Activated CD4-positive, alpha-beta T cell treated with anti-CD3 and anti-CD28 coated beads, Interleukin-10, Interleukin-2, amounts not matched to agents 100 ng/mL and 50 ng/mL, durations not matched to agents 16 hours and 8 hours (primary cell): ENCODE data around the gene ITGB5.

Source experiments
- DNase-seq: peaks from one replicate; pipeline ENCODE4 v3.0.0-alpha.2; 2020

Gene ITGB5

DNA sequence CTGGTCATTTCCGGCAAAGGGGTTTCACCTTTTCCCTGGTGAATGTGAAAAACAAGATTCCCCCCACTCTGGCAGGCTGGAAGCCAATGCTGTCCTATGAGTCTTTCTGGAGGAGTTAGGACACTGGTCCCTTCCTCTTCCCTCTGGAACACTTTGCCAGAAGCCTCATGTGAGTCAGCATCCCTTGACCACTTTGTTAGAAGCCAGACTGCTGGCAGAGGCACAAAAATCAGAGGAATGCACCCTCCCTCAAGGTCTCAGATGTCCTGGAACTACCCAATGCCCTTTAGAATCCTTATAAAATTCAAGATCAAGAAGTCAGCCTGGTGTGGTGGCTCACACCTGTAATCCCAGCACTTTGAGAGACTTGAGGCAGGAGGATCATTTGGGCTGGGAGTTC, 26.6 kb downstream of the ITGB5 start:
- no peak for DNase-seq

DNA sequence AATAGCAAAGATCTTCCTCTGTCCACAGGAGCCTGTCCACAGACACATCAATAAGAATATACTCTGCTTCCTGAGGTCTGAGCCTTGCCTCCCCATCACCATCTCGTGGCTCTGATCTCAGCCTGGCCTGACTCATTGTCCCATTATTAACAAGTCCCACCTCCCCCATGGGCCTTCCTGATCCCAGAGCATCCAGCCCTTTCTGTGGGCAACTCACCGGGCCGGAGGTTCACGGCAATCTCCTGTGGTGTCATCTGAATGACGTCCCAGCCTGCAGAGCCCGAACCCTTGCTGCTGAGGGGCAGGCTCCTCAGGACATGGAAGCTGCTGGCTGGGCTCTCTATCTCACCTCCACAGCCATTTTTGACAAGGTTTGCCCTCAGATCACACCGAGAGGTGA, 28.1 kb downstream of the ITGB5 start:
- no peak for DNase-seq

DNA sequence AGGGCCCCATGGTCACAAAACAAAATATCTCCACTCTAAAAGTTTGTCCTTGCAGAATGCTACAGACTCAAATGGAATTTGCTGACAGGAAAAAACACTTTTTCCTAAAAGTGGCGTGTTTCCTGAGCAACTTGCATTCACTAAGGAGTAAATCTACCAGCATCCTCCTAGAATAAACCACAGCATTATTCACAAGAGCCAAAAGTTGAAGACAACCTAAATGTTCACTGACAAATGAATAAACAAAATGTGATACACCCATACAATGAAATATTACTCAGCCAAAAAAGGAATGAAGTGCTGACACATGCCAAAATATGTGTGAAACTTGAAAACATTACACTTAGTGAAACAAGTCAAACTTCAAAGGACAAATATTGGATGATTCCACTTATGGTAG, 28.9 kb downstream of the ITGB5 start:
- no peak for DNase-seq

DNA sequence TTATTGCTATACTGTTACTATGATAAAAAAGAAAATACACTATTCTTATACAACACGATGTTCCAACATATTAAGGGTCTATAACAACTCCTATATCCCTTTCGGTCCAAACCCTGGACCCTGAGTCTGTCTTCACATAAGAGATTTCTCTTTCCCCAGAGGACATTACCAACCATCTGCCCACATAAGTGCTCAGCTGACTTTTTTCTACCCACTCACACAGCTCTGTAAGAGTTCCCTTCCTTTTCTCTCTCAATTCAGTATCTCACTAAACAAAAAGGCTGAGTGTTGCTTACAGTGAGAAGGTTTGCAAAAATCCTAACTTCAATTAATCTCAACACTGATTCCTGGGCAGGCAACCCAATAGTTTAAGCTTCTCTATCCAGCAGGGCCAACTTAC, 30.5 kb downstream of the ITGB5 start:
- DNase-seq, result no peak

DNA sequence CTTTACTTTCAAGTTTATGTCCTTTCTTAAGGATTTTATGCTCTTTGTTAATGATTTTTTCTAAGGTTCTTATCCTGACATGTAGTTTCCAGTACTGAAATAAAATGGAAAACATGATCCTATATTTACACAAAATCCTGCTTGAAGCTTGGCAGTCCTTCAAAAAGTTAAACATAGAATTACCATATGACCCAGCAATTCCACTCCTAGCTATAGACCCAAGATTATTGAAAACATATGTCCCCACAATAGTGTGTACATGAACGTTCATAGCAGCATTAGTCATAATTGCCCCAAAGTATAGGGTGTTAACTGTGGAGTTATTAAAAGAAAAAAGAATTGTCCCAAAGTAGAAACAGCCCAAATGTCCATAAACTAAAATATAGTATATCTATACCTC, 33.2 kb downstream of the ITGB5 start:
- no peak for DNase-seq

DNA sequence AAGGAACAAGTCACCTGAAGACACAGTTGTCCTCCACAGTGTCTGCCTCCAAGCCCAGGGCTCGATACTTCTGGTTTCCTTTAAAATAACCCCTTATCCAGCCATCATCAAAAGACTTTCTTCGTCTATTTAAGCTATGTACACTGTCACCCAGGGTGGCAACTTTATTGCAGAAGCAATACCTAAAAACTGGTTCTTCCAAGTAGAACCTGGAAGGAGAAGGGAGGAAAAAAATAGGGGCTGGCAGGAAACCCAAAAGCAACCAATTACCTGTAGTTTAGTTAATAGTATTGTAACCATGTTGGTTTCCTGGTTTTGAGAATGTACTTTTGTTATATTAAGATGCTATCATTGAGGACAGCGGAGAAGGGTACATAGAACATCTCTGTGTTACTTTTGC, 33.7 kb downstream of the ITGB5 start:
- DNase-seq, result no peak

DNA sequence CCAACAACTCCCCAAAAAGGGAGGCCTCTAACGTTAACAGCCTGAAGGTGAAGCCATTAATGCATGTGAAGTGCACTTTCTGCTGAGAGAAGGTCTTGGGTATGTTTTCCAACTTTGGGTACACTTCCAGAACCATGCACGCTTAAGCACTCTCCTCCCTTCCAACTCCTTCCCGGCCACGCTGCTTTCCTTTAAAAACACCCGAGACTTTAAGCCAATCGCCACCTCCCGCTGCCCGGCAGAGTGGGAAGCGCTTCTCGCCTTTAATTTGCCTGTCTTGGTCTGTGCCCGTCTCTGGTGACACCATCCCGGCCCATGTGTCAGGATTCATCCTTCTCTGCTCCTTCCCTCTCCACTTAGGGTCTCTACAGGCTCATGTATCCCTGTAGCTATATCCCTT, 35.3 kb downstream of the ITGB5 start:
- DNase-seq, result no peak

DNA sequence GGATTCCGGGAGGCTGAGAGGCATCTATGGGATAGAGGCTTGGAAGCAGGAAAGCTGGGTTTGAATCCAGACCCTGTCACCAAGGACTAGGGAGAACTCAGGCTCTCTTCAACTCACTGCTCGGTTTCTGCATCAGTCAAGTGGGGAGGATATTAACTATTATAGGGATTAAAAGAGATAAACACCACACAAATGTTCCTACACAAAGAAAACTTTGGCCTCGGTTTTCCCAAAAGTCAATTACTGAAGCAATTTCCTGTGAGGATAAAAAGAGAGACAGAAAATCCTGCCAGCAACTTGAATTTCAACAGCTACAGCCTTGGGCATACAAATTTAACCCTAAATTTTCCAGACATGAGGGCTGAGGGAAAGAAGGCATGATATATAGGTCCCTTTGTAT, 36.0 kb downstream of the ITGB5 start:
- no peak for DNase-seq

DNA sequence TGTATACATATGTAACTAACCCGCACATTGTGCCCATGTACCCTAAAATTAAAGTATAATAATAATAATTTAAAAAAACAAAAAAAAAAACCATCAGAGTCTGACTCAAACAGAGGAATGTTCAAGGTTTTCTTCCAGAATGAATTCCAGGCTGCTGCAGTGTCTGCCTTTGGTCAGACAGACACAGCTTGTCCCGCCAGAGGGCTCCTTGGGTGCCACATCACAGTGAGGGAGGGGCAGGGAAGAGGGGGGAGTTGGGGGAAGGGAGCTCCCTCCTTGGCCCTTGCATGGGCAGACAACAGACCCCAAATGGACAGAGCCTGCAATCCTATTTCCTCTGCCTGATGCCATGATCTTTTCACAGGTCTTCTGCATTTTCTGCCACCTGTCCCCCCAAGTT, 36.5 kb downstream of the ITGB5 start:
- no peak for DNase-seq

DNA sequence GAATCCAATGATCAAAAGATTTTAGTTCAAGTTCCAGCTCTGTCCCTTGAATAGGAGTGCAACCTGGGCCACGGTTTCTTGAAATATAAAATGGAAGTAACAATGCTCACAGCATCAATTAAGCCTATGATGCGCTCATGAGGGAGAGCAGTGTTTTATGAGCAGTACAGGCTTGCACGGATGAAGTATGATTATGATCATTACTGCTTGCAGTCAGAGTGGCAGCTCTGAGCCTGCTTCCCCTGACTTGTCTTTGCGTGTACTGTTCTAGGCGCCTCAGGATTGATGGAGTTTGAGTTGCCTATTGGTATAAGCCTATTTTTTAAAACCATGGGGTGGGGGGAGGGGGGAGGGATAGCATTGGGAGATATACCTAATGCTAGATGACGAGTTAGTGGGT, 37.0 kb downstream of the ITGB5 start:
- no peak for DNase-seq

DNA sequence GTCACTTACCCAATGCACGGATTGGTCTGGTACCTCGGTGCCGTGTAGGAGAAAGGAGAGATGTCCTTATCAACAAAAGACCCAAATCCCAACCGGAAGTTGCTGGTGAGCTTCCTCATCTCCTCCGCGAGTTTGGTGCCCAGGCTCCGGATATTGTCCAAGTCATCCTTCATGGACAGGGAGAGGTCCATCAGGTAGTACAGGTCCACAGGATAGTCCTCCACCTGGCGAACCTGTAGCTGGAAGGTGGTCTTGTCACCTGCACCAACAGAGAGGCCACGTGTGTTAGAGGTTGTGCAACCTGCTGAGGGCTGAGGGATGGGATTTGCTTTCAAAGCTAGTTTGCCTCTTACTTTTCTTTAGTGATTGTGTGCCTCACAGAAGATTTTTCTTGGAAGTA, 38.9 kb downstream of the ITGB5 start:
- no peak for DNase-seq

DNA sequence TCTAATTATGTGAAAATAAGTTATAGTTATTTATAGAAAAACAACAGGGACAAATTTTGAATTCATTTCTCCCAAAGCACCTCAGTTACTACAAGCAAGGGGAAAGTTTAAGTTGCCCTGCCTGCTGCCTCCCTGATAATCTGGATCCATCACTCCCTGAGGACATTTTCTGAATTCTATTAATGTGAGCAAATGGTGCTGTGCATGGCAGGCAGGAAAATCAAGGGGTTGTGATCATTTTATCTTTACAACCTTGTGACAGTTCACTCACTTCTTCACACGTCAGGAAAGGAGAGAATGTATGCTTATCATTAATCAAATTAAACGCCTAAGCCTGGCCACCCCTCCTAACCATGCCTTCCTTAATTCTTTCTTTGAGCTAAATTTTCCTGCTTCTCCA, 39.3 kb downstream of the ITGB5 start:
- no peak for DNase-seq

DNA sequence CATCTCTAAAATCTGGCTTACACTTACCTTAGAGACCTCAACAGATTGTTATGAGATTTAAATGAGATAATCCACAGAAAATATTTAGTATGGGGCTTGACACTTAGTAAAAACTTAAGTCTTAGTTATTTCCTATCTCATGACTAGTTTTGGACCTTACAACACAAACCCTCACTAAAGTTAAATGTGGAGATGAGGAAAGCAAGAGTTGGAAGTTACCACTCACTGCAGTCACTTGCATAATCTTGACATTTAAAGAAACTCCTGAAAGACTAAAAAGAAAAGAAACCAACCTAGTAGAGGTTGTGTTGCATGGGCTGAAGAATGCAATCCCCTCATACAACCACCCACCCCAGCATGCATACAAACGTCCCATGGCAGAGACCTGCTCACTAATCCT, 40.1 kb downstream of the ITGB5 start:
- DNase-seq, result no peak

DNA sequence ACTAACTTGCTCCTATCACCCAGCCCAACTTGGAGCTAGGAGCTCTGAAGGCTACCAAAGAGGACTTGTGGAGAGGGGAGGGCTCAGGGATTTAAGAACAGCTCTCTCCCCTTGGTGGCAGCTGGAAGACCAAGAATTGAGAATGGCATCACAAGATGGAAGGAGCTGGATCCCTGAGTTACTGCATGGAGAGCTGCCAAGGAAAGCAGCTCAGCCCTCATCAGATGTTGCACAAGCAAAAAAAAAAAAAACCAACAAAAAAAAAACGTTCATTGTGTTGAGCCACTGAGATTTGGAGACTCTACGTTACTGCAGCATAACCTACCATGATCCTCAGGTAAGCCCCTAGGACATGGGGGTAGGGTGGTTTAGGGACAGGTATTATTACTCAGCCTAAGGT, 41.0 kb downstream of the ITGB5 start:
- no peak for DNase-seq

DNA sequence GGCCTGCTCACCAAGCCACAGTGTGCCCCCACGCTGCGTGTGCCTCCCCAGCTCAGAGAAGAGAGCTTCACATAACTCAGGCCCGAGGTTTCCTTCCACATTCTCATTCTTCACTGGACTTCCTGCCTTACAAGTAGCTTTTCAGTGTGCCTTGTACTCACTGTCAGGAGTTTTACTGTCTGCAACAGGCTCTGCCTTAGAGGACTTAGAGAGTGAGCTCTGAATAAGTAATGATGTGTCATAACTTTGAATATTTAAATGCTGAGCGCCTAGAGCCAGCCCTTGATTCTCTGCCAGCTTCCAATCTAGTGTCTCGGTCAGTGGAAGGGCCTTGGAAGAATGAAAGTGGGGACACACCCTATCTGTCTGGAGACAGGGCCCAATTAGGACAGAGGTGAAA, 41.8 kb downstream of the ITGB5 start:
- DNase-seq, result no peak

DNA sequence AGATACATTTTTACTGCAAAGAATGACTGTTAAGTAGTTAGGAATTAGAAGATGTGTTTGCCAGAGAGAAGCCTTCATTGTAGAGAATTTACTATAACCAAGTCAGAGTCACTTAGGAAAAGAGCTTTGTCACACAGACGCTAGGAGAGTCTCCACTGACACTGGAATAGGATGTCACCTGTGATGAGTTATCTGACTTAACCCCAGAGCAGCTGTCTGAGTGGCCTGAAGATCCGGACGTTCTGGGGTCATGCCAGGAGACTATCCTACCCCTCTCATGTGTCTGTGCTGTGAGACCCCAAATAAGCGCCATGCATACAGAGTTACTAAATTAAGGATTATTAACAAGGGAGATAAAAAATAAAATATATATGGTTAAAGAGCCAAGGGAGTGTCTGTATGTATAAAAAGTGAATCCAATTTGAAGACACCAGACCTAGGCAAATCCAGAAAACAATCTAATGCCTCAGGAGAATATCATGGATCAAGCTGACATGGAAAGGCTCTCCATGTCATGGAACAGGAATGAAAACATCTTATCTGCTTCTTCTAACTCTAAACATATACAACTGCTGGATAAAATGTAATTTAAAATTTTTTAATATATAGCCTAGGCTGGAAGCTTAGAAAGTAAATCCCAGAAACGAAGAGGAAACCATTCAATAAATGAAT, 43.5 kb downstream of the ITGB5 start:
- DNase-seq, result no peak

DNA sequence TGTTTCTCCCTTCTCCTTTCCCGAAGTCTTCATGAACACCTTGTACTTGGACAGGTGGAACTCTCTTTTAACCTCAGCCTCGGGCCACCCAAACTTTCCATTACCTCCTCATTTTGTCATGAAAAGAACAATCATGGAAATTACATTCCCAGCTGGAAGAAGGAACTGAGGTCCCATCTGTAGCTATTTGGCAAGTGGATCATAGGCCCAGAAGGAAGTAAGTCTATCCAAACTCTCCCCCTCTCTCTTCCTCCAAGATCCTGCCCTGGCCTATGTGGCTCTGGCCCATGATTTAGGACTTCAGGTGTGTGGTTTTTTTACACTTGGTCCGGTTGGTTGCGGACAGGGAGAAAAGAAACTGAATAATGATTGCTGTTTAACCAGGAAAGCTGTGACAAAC, 44.1 kb downstream of the ITGB5 start:
- DNase-seq, result no peak

DNA sequence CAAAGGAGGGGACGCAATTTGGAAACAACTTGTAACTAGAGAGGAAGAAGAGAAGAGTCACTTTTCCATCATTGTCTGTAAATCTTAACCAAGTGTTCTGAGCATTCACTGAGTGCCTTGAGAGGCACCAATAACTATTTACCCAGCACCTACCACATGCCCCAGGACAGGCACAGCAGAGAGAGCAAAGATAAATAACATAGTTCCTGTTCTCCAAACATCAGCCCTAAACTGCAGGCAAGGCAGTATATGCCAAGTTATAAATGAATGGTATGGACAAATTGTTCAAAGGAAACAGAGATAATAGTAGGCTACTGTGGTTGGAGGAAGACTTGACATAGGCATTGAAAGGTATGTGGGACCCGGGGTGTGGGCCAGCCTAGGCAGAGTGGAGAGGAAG, 45.6 kb downstream of the ITGB5 start:
- no peak for DNase-seq

DNA sequence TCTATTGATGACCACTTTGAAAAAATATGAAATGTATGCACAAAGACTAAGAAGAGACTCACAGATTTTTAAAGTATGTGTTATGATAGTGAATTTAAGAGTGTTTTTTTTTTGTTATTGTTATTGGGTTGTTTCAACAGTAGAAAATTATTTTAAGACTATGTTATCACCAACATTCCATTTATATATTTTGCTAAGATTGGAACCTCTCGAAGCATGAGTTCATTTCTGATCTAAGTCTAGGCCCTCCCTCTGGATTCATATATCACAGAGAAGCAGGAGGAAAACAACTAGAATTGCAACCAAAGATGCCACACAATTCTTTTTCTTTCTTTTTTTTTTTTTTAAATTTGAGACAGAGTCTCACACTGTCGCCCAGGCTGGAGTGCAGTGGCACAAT, 46.8 kb downstream of the ITGB5 start:
- no peak for DNase-seq

DNA sequence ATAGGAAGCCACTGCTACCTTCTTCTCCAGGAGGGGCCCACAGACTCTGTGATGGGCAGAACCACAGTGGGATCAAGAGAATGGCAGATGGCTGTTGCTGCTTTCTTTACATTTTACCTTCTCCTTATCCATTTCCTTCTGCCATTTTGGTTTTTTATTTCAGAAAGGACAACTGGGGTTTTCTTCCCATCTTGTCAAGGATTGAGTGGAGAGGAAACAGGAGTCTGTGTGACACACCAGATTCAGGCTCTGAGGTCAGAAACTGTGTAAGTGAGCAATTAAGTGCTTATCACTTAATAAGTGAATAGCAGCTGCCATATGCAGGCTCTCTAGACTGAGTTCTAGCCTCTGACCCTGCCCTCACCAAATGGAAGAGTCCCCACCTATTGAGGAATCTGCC, 47.3 kb downstream of the ITGB5 start:
- DNase-seq, result no peak

DNA sequence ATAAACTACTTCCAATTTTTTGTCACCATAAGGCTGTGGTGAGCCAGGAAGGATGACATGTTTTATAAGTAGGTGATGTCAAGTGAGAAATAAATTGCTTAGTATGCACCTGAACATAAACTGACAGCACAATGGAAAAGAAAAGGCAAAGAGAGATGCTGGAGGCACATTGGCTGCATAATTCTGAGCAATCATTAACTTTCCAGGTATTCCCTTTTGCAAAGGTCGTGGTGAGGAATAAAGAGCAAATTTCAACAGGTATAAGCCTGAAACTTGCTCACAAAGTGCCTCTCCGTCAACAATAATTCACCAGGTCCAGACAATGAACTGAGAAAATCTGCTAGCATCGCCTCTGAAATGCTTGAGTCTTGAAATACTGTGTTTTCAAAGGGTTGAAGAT, 48.2 kb downstream of the ITGB5 start:
- DNase-seq, result no peak

DNA sequence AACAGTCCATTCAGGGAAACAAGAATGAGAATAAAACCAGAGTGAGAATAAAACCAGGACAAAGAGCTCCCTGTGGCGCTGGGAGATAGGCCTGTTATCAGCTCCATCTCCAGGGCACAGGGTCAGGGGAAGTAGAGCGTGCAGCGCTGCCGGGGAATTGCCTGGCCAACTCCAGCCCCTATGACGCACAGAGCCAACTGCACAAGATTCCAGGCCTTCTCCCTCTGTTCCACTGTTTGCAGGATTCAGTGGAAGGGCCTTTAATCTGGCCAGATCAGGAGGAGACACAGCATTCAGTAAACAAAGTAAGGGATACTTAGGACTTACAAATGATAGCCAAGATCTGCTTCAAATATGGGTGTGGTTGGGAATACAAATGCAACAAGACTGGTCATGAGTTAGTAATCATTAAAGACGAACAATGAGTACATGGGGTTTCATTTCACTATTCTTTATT, 49.4 kb downstream of the ITGB5 start:
- no peak for DNase-seq

DNA sequence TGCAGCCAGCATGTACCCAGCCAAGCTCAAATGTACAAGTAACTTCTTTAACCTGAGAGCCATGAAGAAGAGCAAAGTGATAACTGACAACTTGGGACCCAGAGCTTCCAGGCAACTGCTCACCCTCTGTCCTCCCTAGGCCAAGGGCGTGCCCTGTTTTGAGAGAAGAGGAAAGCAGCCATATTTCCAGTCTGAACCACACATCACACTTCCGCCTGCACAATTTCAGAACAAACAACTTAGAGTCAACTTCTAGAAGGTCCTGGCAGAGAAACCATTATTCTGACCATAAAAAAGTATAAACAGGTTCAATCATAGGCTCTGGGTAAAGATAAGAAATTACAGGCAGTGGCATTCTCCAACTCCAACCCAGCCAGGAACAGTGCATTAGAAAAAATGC, 50.1 kb downstream of the ITGB5 start:
- DNase-seq, result no peak

DNA sequence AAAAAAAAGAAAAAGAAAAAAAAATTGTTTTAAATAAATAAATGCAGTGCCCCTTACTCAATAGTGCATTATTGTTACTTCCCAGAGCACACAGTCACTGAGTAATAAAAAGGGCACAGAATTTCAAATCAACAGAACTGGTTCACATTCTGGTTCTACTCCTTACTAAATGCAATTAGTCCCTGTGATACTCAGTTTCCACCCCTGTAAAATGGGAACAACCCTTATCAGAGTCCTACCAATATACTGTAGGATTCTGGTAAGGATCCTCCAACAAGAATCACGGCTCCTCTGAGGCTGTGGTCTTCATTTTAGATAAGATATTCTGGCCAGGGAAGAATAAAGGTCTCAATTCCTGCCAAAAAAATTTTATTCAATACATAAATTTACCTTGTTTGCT, 50.7 kb downstream of the ITGB5 start:
- no peak for DNase-seq
